Activated CD8-positive, alpha-beta memory T cell treated with anti-CD3 and anti-CD28 coated beads, Interleukin-2, amount 10 ng/mL, durations not matched to agents 7 days and 5 days (primary cell): ENCODE results near the gene JAKMIP1. TPM values are rescaled to one million over a fixed set of nuclear protein-coding genes. Genes with fewer than 3 reads are reported as not detected.

Source experiments
- ATAC-seq: fragments of 150-1000 bp; cut with Tn5 transposase; one replicate; pipeline ENCODE4 v1.10.0; 2021; ENCODE audit warnings: moderate library complexity
- CTCF ChIA-PET: fragments of 350-600 bp; sonication (Branson Sonifier 250); formaldehyde crosslinking; loops from one replicate; lab custom pipeline; 2021; ENCODE audit warnings: antibody characterized with exemption; lab: Charles Lee
- DNase-seq: peaks from one replicate; pipeline ENCODE4 v3.0.0-alpha.2; 2020
- H3K27ac Mint-ChIP-seq: one replicate; pipeline ENCODE4 v1.8.0; 2021; ENCODE audit warnings: mild to moderate bottlenecking, mixed read lengths
- H3K27me3 Mint-ChIP-seq: one replicate; pipeline ENCODE4 v1.8.0; 2021; ENCODE audit warnings: mixed read lengths
- H3K36me3 Mint-ChIP-seq: one replicate; pipeline ENCODE4 v1.8.0; 2021; ENCODE audit warnings: mild to moderate bottlenecking, mixed read lengths
- H3K4me1 Mint-ChIP-seq: one replicate; pipeline ENCODE4 v1.8.0; 2021; ENCODE audit warnings: mixed read lengths
- H3K4me3 Mint-ChIP-seq: one replicate; pipeline ENCODE4 v1.8.0; 2021; ENCODE audit warnings: mild to moderate bottlenecking, moderate library complexity, mixed read lengths
- H3K9me3 Mint-ChIP-seq: one replicate; pipeline ENCODE4 v1.8.0; 2022; ENCODE audit warnings: low read depth, mixed read lengths
- total RNA-seq, 2 experiments: library from RNA; stranded (reverse); gene quantifications; one replicate each; pipeline ENCODE4 v1.2.3, GENCODE V29; 2021

The JAKMIP1 gene
- total RNA-seq, 2 experiments from 2014 or later = 41.7 to 57.8 TPM

DNA sequence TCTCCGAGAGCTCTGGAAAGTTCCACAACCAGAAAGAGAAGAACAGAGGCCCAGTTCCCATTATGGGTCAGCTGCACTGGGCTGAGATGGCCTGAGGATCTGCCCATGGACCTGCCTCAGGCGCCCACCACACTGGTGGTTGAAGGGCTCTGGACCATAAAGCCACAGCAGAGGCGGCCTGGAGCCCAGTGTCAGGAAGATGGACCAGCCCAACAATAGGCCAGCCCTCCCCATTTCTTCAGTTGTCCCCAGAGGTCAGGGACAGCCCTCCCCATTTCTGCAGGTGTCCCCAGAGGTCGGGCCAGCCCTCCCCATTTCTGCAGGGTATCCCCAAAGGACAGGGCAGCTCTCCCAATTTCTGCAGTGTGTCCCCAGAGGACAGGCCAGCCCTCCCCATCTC is 144.9 kb downstream of the JAKMIP1 start:
- H3K27ac Mint-ChIP-seq = no peak overlapping the region
- no peaks in the 10 kb centered on the region for H3K27me3 Mint-ChIP-seq
- no peaks in the 10 kb centered on the region for H3K4me1 Mint-ChIP-seq
- no peak for ATAC-seq
- H3K4me3 Mint-ChIP-seq = no peak overlapping the region
- peaks cover 53% of the 10 kb centered on the region for H3K36me3 Mint-ChIP-seq
- CTCF ChIA-PET = no interaction called here
- no peak for DNase-seq
- H3K9me3 Mint-ChIP-seq = peaks cover 22% of the 10 kb centered on the region

DNA sequence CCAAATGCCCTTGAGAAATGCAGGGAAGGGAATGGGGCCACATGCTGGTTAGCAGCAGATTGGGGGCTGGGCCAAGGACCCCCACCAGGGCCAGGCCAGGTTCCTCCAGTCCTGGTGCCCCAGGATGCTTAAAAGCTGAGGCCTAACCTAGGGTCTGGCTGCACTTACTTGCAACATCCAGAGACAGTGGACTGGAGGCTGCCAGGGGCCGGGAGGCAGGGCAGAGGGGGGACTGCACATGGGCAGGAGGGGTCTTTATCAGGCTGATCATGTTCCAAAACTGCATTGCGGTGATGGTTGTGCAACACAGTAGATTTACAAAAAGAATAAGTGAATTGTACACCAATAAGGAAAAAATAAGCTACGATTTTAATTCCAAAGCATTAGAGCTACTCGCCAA is 145.3 kb downstream of the JAKMIP1 start:
- DNase-seq = no peak
- no peak overlapping the region for H3K27ac Mint-ChIP-seq
- peaks cover 49% of the 10 kb centered on the region for H3K36me3 Mint-ChIP-seq
- H3K27me3 Mint-ChIP-seq = no peaks in the 10 kb centered on the region
- CTCF ChIA-PET = no interaction called here
- H3K4me3 Mint-ChIP-seq = no peak overlapping the region
- peaks cover 18% of the 10 kb centered on the region for H3K9me3 Mint-ChIP-seq
- no peaks in the 10 kb centered on the region for H3K4me1 Mint-ChIP-seq
- ATAC-seq = no peak

- Mint-ChIP-seq H3K36me3 (peaks cover 45% of the 10 kb centered on the region), H3K4me1 (no peaks in the 10 kb centered on the region), H3K4me3 (no peak overlapping the region), H3K27ac (no peak overlapping the region), H3K27me3 (no peaks in the 10 kb centered on the region), H3K9me3 (peaks cover 17% of the 10 kb centered on the region)
- CTCF ChIA-PET = interaction anchor here (1.5 kb wide), 1 partner anchor 12 kb away, joined by 3 read pairs; no protein-coding TSS in a partner anchor
- no peak for DNase-seq
- ATAC-seq = no peak
Observed at GRCh38 chr4:6054162-6054922, 146.0 kb downstream of the JAKMIP1 start.

DNA sequence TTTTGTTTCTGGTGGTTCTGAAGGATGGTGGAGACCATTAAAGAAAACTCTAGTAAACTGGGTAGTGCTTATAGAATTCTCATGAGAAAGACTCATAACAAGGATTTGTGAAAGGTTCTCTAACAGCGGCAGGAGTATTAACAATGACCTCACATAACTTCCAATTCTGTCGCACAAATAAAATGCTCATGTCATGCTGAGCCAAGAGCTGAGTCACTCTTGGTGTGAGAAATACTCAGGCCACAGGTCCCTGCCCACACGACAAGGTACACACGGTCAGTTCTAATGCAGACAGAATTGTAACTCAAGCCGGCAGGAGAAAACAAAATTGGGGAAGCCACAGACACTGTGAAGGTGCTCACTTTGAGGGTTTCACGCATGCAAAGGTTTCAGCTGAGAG is 147.7 kb downstream of the JAKMIP1 start:
- ATAC-seq (no peak), DNase-seq (no peak)
- Mint-ChIP-seq H3K27ac (no peak overlapping the region), H3K4me3 (no peak overlapping the region), H3K27me3 (no peaks in the 10 kb centered on the region), H3K4me1 (peaks cover 8% of the 10 kb centered on the region), H3K36me3 (peaks cover 29% of the 10 kb centered on the region), H3K9me3 (peaks cover 4% of the 10 kb centered on the region)
- CTCF ChIA-PET = no interaction called here

- no peaks in the 10 kb centered on the region for H3K27me3 Mint-ChIP-seq
- ATAC-seq = no peak
- no peak for DNase-seq
- CTCF ChIA-PET = no interaction called here
- H3K27ac Mint-ChIP-seq = no peak overlapping the region
- H3K4me3 Mint-ChIP-seq = no peak overlapping the region
- H3K4me1 Mint-ChIP-seq = peaks cover 9% of the 10 kb centered on the region
- peaks cover 16% of the 10 kb centered on the region for H3K36me3 Mint-ChIP-seq
- no peaks in the 10 kb centered on the region for H3K9me3 Mint-ChIP-seq
Observed at GRCh38 chr4:6050551-6050950, 149.8 kb downstream of the JAKMIP1 start.

DNA sequence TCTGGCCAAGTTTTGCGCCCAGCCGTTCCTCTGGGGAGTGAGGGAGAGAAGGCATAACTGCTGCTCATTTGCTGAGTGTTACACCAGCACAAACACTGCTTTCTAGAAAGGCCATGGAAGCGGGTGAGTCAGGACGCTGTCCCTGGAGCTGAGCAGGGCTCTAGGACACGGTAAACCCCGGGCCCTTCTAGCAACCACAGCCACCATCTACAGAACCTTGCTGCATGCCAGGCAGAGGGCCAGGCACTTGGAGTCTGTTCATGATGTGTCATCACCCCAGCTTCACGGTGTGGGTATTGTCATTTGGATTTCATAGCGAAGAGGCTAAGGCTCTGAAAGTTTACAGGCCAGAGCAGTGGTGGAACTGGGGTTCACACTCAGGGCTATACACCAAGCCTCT is 150.4 kb downstream of the JAKMIP1 start:
- DNase-seq (no peak), ATAC-seq (no peak)
- peaks cover 12% of the 10 kb centered on the region for H3K4me1 Mint-ChIP-seq
- no peak overlapping the region for H3K4me3 Mint-ChIP-seq
- peaks cover 16% of the 10 kb centered on the region for H3K36me3 Mint-ChIP-seq
- no peaks in the 10 kb centered on the region for H3K27me3 Mint-ChIP-seq
- H3K9me3 Mint-ChIP-seq = no peaks in the 10 kb centered on the region
- no peak overlapping the region for H3K27ac Mint-ChIP-seq
- CTCF ChIA-PET = no interaction called here

- H3K4me3 Mint-ChIP-seq = no peak overlapping the region
Observed at GRCh38 chr4:6049278-6049677, 151.1 kb downstream of the JAKMIP1 start.

DNA sequence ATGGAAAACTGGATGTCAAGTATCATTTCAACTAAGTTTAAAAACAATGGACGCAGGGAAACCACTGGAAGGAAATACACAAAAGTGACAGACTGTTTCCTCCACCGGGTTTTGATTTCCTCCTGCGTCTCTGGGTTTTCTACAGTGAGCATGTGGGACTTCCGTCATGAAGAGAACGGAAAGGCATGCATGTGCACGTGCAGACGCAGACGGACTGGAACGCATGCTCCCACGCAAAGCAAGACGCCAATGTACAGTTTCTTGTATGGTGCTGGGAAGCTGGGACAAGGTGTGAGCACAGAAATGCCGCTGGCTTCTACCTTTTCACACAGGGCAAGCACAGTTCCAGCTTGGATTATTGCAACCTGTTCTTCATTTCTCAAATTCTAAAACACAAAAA is 151.8 kb downstream of the JAKMIP1 start:
- CTCF ChIA-PET = interaction anchor here (1.1 kb wide), 1 partner anchor 50 kb away, joined by 3 read pairs; no protein-coding TSS in a partner anchor
- H3K36me3 Mint-ChIP-seq = peaks cover 10% of the 10 kb centered on the region
- DNase-seq = no peak
- no peaks in the 10 kb centered on the region for H3K9me3 Mint-ChIP-seq
- H3K27ac Mint-ChIP-seq = no peak overlapping the region
- H3K4me3 Mint-ChIP-seq = no peak overlapping the region
- no peaks in the 10 kb centered on the region for H3K27me3 Mint-ChIP-seq
- peaks cover 26% of the 10 kb centered on the region for H3K4me1 Mint-ChIP-seq
- no peak for ATAC-seq

More at GRCh38 chr4:6049278-6049677, 151.1 kb downstream of the JAKMIP1 start:
- H3K27ac Mint-ChIP-seq = no peak overlapping the region
- ATAC-seq (no peak), DNase-seq (no peak)
- CTCF ChIA-PET = interaction anchor here (1.1 kb wide), 1 partner anchor 51 kb away, joined by 3 read pairs; no protein-coding TSS in a partner anchor
- peaks cover 16% of the 10 kb centered on the region for H3K36me3 Mint-ChIP-seq
- H3K4me1 Mint-ChIP-seq = peaks cover 18% of the 10 kb centered on the region
- no peaks in the 10 kb centered on the region for H3K27me3 Mint-ChIP-seq
- H3K9me3 Mint-ChIP-seq = no peaks in the 10 kb centered on the region

DNA sequence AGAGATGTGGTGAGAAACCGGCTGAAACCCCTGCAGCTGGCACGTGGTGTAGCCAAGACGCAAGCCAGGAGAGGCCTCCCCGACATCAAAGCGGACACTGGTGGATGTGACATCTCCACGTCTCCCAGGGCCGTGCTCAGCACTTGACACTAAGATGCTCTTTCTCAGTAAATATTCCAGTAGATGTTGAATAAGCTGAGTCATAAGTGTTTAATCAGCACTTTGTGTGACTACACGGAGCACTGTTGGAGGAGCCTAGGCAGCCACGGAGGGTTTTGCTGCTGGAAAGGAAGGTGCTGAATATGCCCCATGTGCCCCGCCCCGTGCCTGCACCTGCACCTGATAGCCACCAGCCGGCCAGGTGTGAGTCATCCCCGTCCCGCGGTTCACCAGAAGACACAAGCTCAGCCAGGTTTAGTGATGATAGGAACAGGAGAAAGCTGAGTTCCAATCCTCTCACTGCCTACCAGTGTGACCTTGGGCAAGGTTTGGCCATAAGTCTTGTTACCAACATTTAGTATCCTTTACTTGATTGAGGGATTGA is 153.1 kb downstream of the JAKMIP1 start:
- Mint-ChIP-seq H3K9me3 (no peaks in the 10 kb centered on the region), H3K27me3 (no peaks in the 10 kb centered on the region), H3K4me3 (no peak overlapping the region), H3K27ac (no peak overlapping the region), H3K36me3 (peaks cover 4% of the 10 kb centered on the region), H3K4me1 (peaks cover 38% of the 10 kb centered on the region)
- CTCF ChIA-PET = interaction anchor here (1.0 kb wide), 1 partner anchor 49 kb away, joined by 3 read pairs; no protein-coding TSS in a partner anchor
- ATAC-seq (no peak), DNase-seq (no peak)

DNA sequence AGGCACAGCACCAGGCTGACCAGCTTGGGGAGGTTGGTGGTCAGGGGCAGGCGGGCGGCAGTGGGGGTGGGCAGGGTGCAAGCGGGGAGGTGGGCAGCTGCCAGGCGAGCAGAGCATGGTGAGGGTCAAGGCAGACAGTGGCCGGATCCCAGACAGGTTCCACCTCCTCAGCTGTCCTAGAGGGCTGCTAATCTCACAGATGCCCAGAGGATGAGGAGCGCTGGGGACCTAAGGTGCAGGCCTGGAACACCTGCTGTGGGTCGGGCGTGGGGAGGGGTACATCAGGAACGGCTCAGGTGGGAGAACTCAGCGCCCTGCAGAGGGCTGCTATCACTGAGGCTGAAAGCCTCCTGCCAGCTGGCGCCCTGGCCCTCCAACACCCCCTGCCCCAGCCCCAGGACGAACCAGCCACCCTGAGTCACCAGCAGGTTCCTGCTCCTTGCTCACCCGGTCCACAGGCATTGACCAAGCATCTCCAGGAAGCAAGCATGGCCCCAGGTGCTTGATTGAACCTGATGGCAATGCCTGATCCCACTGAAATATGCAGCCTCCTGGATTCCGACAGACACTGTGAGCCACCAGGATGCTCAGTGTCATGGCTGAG is 153.7 kb downstream of the JAKMIP1 start:
- Mint-ChIP-seq H3K9me3 (no peaks in the 10 kb centered on the region), H3K4me3 (no peak overlapping the region)

DNA sequence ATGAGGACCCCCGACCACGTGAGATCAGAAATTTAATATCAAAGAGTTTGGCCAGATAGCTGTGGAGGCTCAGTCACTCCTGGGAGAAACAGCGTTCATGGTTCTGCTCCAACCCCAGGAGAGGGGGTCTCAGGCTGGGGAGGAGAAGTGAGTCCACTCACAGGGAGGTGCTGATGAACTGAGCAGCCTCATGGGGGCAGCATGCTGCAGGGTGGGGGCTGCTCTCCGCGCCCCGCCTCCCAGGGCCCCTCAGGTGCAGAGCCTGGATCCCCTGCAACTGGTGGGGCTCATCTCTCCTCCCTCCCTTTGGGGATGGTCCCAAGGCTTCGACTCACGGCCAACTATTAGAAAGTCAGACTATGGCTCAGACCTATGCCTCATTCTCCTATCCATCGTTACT is 155.5 kb downstream of the JAKMIP1 start:
- Mint-ChIP-seq H3K27me3 (no peaks in the 10 kb centered on the region), H3K4me1 (peaks cover 56% of the 10 kb centered on the region), H3K27ac (no peak overlapping the region), H3K4me3 (no peak overlapping the region), H3K9me3 (no peaks in the 10 kb centered on the region), H3K36me3 (peaks cover 4% of the 10 kb centered on the region)
- ATAC-seq = no peak
- DNase-seq = no peak
- CTCF ChIA-PET = interaction anchor here (0.9 kb wide), 1 partner anchor 287 kb away, joined by 3 read pairs; no protein-coding TSS in a partner anchor

More for the DNA sequence above, 153.7 kb downstream of the JAKMIP1 start:
- CTCF ChIA-PET = interaction anchor here (0.7 to 1.0 kb wide), 2 partner anchors 48 to 89 kb away, joined by 3 read pairs; no protein-coding TSS in a partner anchor
- Mint-ChIP-seq H3K27ac (no peak overlapping the region), H3K27me3 (no peaks in the 10 kb centered on the region), H3K36me3 (peaks cover 4% of the 10 kb centered on the region), H3K4me1 (peaks cover 43% of the 10 kb centered on the region)
- ATAC-seq = no peak
- no peak for DNase-seq

GRCh38 chr4:6044276-6044675 is 156.1 kb downstream of the JAKMIP1 start:
- Mint-ChIP-seq H3K4me1 (peaks cover 56% of the 10 kb centered on the region), H3K27ac (no peak overlapping the region), H3K27me3 (no peaks in the 10 kb centered on the region), H3K9me3 (no peaks in the 10 kb centered on the region), H3K4me3 (no peak overlapping the region), H3K36me3 (no peaks in the 10 kb centered on the region)
- ATAC-seq (no peak), DNase-seq (no peak)
- CTCF ChIA-PET = interaction anchor here (0.9 kb wide), 1 partner anchor 287 kb away, joined by 3 read pairs; no protein-coding TSS in a partner anchor

DNA sequence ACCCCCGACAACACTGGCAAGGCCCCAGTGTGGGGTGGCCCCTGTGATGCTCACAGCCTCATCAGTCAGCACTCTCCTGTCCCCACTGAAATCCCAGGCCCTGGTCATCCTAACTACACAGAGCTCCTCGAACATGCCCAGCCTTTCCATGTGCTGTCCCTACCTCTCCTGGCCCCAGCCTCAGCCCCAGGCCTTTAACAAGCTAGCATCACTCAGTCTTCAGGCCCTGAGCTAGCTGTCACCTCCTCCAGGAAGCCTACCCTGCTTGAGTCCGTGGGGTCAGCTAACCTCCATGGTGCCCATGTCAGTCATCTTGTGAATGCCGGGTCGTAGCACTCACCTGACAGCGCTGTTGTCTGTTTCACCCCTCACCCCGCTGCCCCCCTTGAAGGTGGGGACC is 156.5 kb downstream of the JAKMIP1 start:
- Mint-ChIP-seq H3K27me3 (no peaks in the 10 kb centered on the region), H3K27ac (peak overlapping the region; percentile 45), H3K4me1 (peaks cover 56% of the 10 kb centered on the region), H3K9me3 (no peaks in the 10 kb centered on the region), H3K4me3 (peak overlapping the region; percentile 12), H3K36me3 (no peaks in the 10 kb centered on the region)
- ATAC-seq (no peak), DNase-seq (no peak)
- CTCF ChIA-PET = interaction anchor here (0.9 kb wide), 1 partner anchor 288 kb away, joined by 3 read pairs; no protein-coding TSS in a partner anchor
